CD4-positive, alpha-beta T cell treated with Interferon gamma for 1 hour (primary cell): Measurements from ENCODE around the gene PLA2G15.

Source experiments
- DNase-seq: peaks from one replicate; pipeline ENCODE4 v3.0.0-alpha.2; 2020

PLA2G15 gene

GRCh38 chr16:68255712-68256111 lies 10.5 kb downstream of the PLA2G15 start:
- no peak for DNase-seq

GRCh38 chr16:68257251-68257905 lies 12.2 kb downstream of the PLA2G15 start:
- DNase-seq = peak; percentile 36

DNA sequence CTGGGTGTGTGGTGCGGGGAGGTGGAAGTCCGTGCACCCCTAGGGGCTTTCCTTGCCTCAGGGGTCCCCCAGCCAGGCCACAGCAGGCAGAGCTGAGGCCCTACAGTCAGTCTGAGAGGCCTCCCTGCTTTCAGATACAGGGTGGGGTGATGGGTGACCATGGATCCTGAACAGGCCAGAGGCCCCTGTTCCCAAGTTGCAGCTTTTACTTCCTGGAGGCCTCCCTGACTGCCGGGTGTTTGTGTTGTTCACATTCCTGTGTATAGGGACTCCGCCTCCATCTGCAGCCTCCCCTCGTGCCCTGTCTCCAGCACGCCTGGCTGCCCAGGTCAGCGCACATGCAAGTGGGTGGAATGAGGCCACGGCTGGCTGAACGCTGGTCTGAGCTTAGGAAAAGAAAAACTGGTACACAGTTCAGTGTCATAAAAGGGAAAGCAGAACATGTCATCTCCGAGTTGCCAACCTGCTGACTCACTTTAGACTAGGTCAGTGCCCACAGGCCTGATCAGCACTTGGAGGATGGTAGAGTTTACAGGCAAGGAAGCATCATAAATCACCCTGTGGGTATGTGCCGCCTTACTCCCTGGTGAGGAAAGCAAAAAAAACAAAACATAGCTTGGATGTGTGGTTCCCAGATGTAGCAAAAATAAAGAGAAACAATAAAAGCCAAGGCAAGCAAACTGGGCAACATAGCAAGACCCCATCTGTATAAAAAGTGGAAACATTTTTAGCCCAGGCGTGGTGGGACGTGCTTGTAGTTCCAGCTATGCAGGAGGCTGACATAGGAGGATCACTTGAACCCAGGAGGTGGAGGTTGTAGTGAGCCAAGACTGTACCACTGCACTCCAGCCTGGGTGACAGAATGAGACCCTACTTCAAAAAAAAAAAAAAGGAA lies 13.0 kb downstream of the PLA2G15 start:
- DNase-seq = no peak

DNA sequence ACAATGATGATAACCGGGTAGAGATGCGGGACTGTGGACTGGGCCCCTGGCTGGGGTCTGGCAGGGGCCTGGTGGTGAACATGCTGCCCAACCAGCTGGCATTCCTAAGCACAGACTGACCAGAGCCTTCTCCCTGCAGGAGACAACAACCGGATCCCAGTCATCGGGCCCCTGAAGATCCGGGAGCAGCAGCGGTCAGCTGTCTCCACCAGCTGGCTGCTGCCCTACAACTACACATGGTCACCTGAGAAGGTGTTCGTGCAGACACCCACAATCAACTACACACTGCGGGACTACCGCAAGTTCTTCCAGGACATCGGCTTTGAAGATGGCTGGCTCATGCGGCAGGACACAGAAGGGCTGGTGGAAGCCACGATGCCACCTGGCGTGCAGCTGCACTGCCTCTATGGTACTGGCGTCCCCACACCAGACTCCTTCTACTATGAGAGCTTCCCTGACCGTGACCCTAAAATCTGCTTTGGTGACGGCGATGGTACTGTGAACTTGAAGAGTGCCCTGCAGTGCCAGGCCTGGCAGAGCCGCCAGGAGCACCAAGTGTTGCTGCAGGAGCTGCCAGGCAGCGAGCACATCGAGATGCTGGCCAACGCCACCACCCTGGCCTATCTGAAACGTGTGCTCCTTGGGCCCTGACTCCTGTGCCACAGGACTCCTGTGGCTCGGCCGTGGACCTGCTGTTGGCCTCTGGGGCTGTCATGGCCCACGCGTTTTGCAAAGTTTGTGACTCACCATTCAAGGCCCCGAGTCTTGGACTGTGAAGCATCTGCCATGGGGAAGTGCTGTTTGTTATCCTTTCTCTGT lies 14.0 kb downstream of the PLA2G15 start:
- no peak for DNase-seq

DNA sequence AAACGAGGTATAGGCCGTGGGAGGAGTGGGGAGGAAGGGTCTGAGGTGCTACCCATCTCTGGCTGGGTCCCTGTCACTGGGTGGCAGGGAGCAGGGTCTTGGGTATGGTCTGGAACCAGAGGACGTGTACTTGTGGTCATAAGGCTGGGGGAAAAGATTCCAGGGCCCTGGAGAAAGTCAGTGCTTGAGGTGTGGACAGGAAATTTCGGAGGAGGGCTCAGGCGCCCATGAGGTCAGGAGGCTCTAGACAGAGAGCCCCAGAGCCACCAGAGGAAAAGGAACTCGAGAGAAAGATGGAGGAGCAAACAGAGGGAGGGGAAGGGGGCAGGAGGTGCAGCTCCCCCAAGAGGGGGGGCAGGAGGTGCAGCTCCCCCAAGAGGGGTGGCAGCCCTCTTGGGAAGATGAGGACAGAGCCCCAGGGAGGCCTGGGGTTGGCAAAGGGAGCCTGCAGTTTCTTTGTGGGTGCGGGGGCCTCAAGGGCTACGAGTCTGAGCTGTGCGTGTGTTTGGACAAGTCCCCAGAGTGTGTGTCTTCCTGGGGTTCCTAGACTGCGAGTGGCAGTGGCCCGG lies 18.5 kb downstream of the PLA2G15 start:
- DNase-seq = no peak

- DNase-seq = peak; percentile 81
Observed at GRCh38 chr16:68264128-68265077, 19.2 kb downstream of the PLA2G15 start, which contains the start of gene SLC7A6. Gene SLC7A6, plus strand, starts transcription at chr16:68264526. Its CDS starts 10,201 bp downstream, at chr16:68274727.

GRCh38 chr16:68265078-68265920 lies 20.1 kb downstream of the PLA2G15 start:
- DNase-seq = peak; percentile 32

GRCh38 chr16:68267612-68268405 lies 22.6 kb downstream of the PLA2G15 start:
- DNase-seq = no peak

DNA sequence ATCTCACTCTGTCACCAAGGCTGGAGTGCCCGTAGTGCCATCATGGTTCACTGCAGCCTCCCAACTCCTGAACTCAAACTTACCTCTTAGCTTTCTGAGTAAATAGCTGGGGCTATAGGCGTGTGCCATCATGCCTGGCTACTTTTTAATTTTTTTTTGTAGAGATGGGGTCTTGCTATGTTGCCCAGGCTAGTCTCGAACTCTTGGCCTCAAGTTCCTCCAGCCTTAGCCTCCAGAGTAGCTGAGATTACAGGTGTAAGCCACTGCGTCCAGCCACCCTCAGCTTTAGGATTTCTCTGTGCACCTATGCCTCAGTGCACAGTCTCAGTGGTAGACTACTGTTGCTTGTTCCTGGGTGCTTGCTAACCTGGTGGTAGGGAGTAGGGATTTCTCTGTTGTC lies 24.6 kb downstream of the PLA2G15 start:
- DNase-seq = no peak

DNA sequence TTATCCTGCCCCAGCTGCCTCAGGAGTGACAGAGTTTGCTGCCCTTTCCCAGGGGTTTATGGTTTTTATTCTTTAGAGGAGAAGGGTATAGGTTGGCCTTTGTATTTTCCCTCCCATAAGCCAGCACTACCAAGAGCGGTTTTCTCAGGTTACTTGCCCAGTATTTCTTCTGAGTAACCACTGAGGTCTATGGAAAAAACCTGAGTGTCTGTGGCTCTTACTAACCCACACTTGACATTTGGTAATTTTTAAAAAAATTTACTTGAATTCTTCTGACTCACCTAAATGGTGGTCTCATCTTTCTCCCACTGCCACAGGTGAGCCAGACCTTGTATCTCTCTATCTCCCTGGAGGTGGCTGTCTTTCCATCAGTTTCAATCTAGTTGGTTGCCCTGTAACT lies 25.2 kb downstream of the PLA2G15 start:
- DNase-seq = no peak

DNA sequence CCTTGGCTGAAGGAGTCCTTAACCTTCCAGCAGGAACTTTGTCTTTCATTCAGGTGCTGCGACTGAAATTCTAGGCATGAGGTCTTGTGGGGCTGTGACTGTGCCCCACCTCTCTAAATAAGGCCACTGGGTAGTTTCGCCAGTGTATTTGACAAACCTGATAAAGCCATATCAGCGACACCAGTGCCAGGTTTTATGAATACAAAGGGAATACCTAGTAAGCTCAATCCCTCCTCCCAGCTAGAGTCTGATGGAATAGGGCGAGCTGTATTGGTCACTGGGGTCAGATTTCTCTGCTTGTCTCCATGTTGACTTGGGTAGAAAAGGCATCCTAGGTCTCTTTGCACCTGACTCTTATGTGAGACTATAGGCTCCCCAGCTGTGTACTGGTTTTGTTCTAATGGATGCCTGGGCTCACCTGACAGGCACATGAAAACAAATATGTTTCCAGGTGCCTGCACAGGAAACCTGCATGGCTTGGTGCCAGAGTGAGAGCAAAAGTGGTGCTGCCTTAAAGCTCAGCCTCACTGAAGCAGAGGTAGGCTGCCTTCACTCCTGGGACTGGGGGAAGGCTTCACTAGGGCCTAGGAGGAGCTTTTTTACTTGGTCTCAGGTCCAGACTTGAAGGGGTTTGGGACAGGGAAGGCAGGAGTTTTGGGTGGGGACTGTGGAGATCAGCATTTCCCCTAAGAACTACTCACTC lies 27.5 kb downstream of the PLA2G15 start:
- peak; percentile 41 for DNase-seq

GRCh38 chr16:68273459-68273858 lies 28.3 kb downstream of the PLA2G15 start:
- no peak for DNase-seq

GRCh38 chr16:68273896-68274295 lies 28.7 kb downstream of the PLA2G15 start:
- DNase-seq = no peak

GRCh38 chr16:68274441-68274840 lies 29.3 kb downstream of the PLA2G15 start:
- DNase-seq = no peak

GRCh38 chr16:68275611-68276191 lies 30.5 kb downstream of the PLA2G15 start:
- DNase-seq = peak; percentile 28

DNA sequence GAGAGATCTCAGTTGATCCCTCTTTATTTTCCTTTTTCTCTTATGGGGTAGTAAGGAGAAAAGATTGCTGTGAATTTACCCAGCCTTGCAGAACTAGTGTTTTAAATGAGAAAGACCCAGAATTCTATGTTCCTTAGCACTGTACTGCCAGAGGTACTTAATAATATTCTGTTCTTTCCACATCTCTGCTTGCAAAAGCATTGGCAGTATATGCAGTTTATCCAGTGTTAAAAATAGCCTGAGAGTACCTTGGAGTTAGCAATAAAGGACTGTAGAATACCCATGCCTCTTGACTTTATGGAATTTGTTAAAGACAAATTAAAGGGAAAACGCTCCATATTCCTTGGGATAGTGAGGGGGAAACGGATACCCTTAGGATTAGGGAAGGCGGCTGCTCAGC lies 31.1 kb downstream of the PLA2G15 start:
- DNase-seq = no peak

DNA sequence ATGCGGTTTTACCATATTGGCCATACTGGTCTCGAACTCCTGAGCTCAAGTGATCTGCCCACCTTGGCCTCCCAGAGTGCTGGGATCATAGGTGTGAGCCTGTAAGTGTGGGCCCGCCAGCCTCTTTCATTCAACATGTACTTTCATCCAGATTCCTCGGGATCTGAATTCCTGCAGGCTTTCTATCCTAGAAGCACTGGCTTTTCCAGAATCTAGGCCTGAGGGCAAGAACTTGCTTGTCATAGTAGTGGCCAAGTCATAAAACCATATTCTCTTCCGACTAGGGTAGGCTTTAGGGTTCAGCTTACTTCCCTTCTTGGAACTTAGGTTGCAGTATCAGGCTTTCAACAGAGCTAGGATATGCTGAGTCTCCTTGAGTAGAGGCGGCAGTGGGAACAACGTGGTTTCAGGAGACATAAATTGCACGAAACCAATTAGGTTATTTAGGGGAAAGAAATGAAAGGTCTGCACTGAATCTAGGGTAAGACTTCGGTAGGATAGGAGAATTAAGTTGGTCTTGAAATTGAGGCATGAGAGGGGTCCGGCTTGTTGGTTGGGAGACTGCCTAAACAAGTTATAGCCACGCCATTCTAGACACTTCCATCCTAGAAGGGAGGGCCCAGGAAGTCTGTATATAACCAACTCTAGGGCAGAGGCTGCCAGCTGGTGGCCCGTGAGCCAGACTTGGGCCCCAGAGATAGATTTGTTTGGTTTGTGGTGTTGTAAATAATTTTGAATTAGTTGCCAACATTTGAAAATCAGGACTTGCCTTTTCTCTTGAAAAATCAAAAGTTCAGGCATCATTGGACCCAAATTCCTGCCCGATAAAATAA lies 34.8 kb downstream of the PLA2G15 start:
- no peak for DNase-seq
